ENCODE data around the gene SLC16A4.

Gene SLC16A4

GRCh38 chr1:110348771-110349170, 42.1 kb downstream of the SLC16A4 start:
- Histone ChIP-seq H3K27me3 (replicated peaks in 2 of 5; ENCODE audit: control insufficient read depth in 4 of 5, insufficient read depth in 5 of 5, low read length in 4 of 5) (no peaks in the 10 kb centered on the region), H3K4me1 (ENCODE audit: control extremely low read depth in 1 of 4, control insufficient read depth in 4 of 4, insufficient read depth in 4 of 4, low read length in 3 of 4) (peaks cover 7 to 31% (median 20%) of the 10 kb centered on the region in 4 experiments), H3K36me3 (ENCODE audit: control insufficient read depth in 4 of 4, insufficient read depth in 4 of 4, low read length in 3 of 4) (peaks cover 5 to 43% (median 25%) of the 10 kb centered on the region in 4 experiments), H3K9me3 (ENCODE audit: control extremely low read depth in 1 of 5, control insufficient read depth in 4 of 5, insufficient read depth in 2 of 5, low read depth in 1 of 5, low read length in 4 of 5) (no peaks in the 10 kb centered on the region), H3K4me3 (ENCODE audit: control insufficient read depth in 1 of 7, extremely low read depth in 1 of 7, insufficient read depth in 4 of 7, low read depth in 2 of 7, low read length in 6 of 7) (peak overlapping the region in 1 of 7 experiments; percentile 29), H3K27ac (ENCODE audit: insufficient read depth in 1 of 2, low read depth in 1 of 2, low read length in 2 of 2, poor library complexity in 1 of 2, severe bottlenecking in 2 of 2) (peak overlapping the region in 1 of 2 experiments; percentile 38)
- POLR2A ChIA-PET = interaction anchor here (2.4 kb wide), 1 partner anchor 10 kb away, joined by 8 read pairs; the partner anchor contains the start of gene RBM15
- CTCF ChIA-PET = interaction anchor here (1.1 to 2.5 kb wide), 6 partner anchors 8 to 140 kb away, joined by 3 to 16 read pairs (median 6); no protein-coding TSS in a partner anchor
- DNase-seq = no peak

GRCh38 chr1:110348050-110348449, 42.8 kb downstream of the SLC16A4 start:
- Histone ChIP-seq H3K36me3 (ENCODE audit: control insufficient read depth in 4 of 4, insufficient read depth in 4 of 4, low read length in 3 of 4) (peaks cover 5 to 42% (median 28%) of the 10 kb centered on the region in 4 experiments), H3K9me3 (ENCODE audit: control extremely low read depth in 1 of 5, control insufficient read depth in 4 of 5, insufficient read depth in 2 of 5, low read depth in 1 of 5, low read length in 4 of 5) (no peaks in the 10 kb centered on the region), H3K27me3 (replicated peaks in 2 of 5; ENCODE audit: control insufficient read depth in 4 of 5, insufficient read depth in 5 of 5, low read length in 4 of 5) (no peaks in the 10 kb centered on the region), H3K4me3 (ENCODE audit: control insufficient read depth in 1 of 7, extremely low read depth in 1 of 7, insufficient read depth in 4 of 7, low read depth in 2 of 7, low read length in 6 of 7) (no peak overlapping the region), H3K27ac (ENCODE audit: insufficient read depth in 1 of 2, low read depth in 1 of 2, low read length in 2 of 2, poor library complexity in 1 of 2, severe bottlenecking in 2 of 2) (peak overlapping the region in 1 of 2 experiments; percentile 38), H3K4me1 (ENCODE audit: control extremely low read depth in 1 of 4, control insufficient read depth in 4 of 4, insufficient read depth in 4 of 4, low read length in 3 of 4) (peaks cover 7 to 37% (median 21%) of the 10 kb centered on the region in 4 experiments)
- WGBS (ENCODE audit: insufficient coverage) = no CpG with 5 or more reads among the region's 2 CpGs
- ChIA-PET CTCF (interaction anchor here (1.2 to 2.5 kb wide), 6 partner anchors 8 to 140 kb away, joined by 3 to 16 read pairs (median 6); no protein-coding TSS in a partner anchor), POLR2A (interaction anchor here (0.6 to 2.4 kb wide), 2 partner anchors 9 to 14 kb away, joined by 4 to 8 read pairs; partner anchors contain the start of gene RBM15)
- DNase-seq = no peak

DNA sequence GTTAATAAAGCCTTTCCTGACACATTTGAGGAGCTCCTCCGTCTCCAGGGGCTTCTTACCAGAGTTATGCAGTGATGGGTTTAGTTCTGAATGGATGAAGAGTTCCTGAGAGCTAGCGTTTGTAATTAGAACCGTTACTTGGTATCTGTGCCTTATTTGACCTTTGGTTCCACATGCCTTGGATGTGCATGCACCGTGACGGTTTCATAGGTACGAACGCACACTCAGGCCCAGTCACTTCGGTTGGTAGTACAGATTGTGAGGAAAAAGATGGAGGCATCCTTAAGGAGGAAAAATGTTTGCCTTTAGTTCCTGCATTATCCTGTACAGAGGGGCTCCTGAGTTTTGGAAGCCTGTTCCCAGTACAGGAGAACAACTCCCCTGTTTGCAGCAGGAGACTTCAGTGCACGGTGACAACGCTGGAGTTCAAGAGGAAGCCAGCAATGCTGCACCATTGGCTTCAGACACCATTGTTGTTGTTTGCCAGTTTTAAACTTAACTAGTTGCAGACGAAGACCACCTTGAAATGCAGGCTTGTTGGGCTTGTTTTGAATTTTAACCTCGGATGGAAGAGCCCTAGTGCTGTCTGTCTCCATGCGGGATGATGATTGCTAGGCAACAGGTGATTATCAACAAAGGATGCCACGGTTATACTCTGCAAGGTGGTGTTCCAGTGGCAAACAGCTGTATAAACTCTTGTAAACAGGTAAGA, 43.5 kb downstream of the SLC16A4 start:
- Histone ChIP-seq H3K9me3 (ENCODE audit: control extremely low read depth in 1 of 5, control insufficient read depth in 4 of 5, insufficient read depth in 2 of 5, low read depth in 1 of 5, low read length in 4 of 5) (no peaks in the 10 kb centered on the region), H3K4me3 (ENCODE audit: control insufficient read depth in 1 of 7, extremely low read depth in 1 of 7, insufficient read depth in 4 of 7, low read depth in 2 of 7, low read length in 6 of 7) (no peak overlapping the region), H3K27me3 (replicated peaks in 2 of 5; ENCODE audit: control insufficient read depth in 4 of 5, insufficient read depth in 5 of 5, low read length in 4 of 5) (no peaks in the 10 kb centered on the region), H3K36me3 (ENCODE audit: control insufficient read depth in 4 of 4, insufficient read depth in 4 of 4, low read length in 3 of 4) (peaks cover 5 to 47% (median 30%) of the 10 kb centered on the region in 4 experiments), H3K4me1 (ENCODE audit: control extremely low read depth in 1 of 4, control insufficient read depth in 4 of 4, insufficient read depth in 4 of 4, low read length in 3 of 4) (peaks cover 7 to 44% (median 25%) of the 10 kb centered on the region in 4 experiments), H3K27ac (ENCODE audit: insufficient read depth in 1 of 2, low read depth in 1 of 2, low read length in 2 of 2, poor library complexity in 1 of 2, severe bottlenecking in 2 of 2) (no peak overlapping the region)
- DNase-seq = no peak
- CTCF ChIA-PET = interaction anchor here (0.9 to 2.5 kb wide), 4 partner anchors 7 to 113 kb away, joined by 3 to 16 read pairs (median 3); no protein-coding TSS in a partner anchor
- POLR2A ChIA-PET = no interaction called here
- WGBS (ENCODE audit: insufficient coverage) = 94% methylated on average over 6 of the region's 14 CpGs

DNA sequence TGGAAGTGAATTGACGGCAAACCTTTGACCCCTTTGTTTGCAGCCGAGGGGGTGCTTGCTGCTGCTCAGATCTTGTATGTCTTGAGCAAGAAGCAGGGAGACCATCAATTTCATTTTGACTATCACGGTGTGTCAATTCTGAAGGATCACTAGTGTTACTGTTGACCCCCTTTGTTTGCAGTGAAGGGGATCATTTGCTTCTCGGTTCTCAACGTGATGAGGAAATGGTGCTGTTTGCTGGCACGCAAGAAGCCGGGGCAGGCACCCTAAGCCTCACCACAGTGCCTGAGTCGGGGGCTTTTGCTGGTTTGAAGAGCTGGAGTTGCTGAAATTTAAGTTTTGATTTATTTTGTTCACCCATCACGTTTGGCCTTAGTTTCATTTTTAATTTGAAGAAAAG, 44.1 kb downstream of the SLC16A4 start:
- H3K9me3 ChIP-seq (ENCODE audit: control extremely low read depth in 1 of 5, control insufficient read depth in 4 of 5, insufficient read depth in 2 of 5, low read depth in 1 of 5, low read length in 4 of 5) = no peaks in the 10 kb centered on the region
- H3K27me3 ChIP-seq (replicated peaks in 2 of 5; ENCODE audit: control insufficient read depth in 4 of 5, insufficient read depth in 5 of 5, low read length in 4 of 5) = no peaks in the 10 kb centered on the region
- peaks cover 12 to 51% (median 29%) of the 10 kb centered on the region in 4 experiments for H3K4me1 ChIP-seq (ENCODE audit: control extremely low read depth in 1 of 4, control insufficient read depth in 4 of 4, insufficient read depth in 4 of 4, low read length in 3 of 4)
- H3K36me3 ChIP-seq (ENCODE audit: control insufficient read depth in 4 of 4, insufficient read depth in 4 of 4, low read length in 3 of 4) = peaks cover 5 to 53% (median 34%) of the 10 kb centered on the region in 4 experiments
- WGBS (ENCODE audit: insufficient coverage) = 91% methylated on average over 8 of the region's 9 CpGs
- H3K27ac ChIP-seq (ENCODE audit: insufficient read depth in 1 of 2, low read depth in 1 of 2, low read length in 2 of 2, poor library complexity in 1 of 2, severe bottlenecking in 2 of 2) = no peak overlapping the region
- CTCF ChIA-PET = interaction anchor here (0.8 to 1.2 kb wide), 3 partner anchors 22 to 139 kb away, joined by 3 read pairs; no protein-coding TSS in a partner anchor
- DNase-seq = no peak
- no peak overlapping the region for H3K4me3 ChIP-seq (ENCODE audit: control insufficient read depth in 1 of 7, extremely low read depth in 1 of 7, insufficient read depth in 4 of 7, low read depth in 2 of 7, low read length in 6 of 7)
- POLR2A ChIA-PET = no interaction called here

DNA sequence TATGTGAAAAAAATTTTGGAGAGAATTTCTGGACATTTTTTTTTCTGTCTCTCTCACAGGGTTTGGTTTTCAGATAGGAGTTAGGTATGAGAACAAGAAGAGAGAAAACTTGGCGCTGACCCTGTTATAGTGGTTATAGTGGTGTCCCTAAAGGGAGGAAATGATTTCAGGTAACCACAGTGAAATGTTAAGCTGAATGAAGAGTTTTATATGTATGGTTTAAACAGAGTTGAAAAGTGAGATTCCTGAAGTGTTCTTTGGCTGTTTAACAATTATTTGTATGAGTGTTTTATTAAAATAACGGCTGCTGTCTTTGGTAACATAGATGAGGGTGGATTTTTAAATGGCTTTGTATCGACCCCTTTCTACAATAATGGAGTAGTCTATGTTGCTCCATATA, 45.3 kb downstream of the SLC16A4 start:
- POLR2A ChIA-PET = no interaction called here
- no peaks in the 10 kb centered on the region for H3K27me3 ChIP-seq (replicated peaks in 2 of 5; ENCODE audit: control insufficient read depth in 4 of 5, insufficient read depth in 5 of 5, low read length in 4 of 5)
- peaks cover 15 to 58% (median 37%) of the 10 kb centered on the region in 4 experiments for H3K4me1 ChIP-seq (ENCODE audit: control extremely low read depth in 1 of 4, control insufficient read depth in 4 of 4, insufficient read depth in 4 of 4, low read length in 3 of 4)
- DNase-seq = no peak
- peaks cover 5 to 56% (median 40%) of the 10 kb centered on the region in 4 experiments for H3K36me3 ChIP-seq (ENCODE audit: control insufficient read depth in 4 of 4, insufficient read depth in 4 of 4, low read length in 3 of 4)
- H3K27ac ChIP-seq (ENCODE audit: insufficient read depth in 1 of 2, low read depth in 1 of 2, low read length in 2 of 2, poor library complexity in 1 of 2, severe bottlenecking in 2 of 2) = peak overlapping the region in 1 of 2 experiments; percentile 12
- CTCF ChIA-PET = no interaction called here
- no peaks in the 10 kb centered on the region for H3K9me3 ChIP-seq (ENCODE audit: control extremely low read depth in 1 of 5, control insufficient read depth in 4 of 5, insufficient read depth in 2 of 5, low read depth in 1 of 5, low read length in 4 of 5)
- WGBS (ENCODE audit: insufficient coverage) = 100% methylated on average over 1 of the region's 3 CpGs
- H3K4me3 ChIP-seq (ENCODE audit: control insufficient read depth in 1 of 7, extremely low read depth in 1 of 7, insufficient read depth in 4 of 7, low read depth in 2 of 7, low read length in 6 of 7) = no peak overlapping the region

- H3K4me3 ChIP-seq (ENCODE audit: control insufficient read depth in 1 of 7, extremely low read depth in 1 of 7, insufficient read depth in 4 of 7, low read depth in 2 of 7, low read length in 6 of 7) = no peak overlapping the region
- ChIA-PET POLR2A (no interaction called here), CTCF (interaction anchor here (1.1 kb wide), 1 partner anchor 23 kb away, joined by 3 read pairs; no protein-coding TSS in a partner anchor)
- peaks cover 5 to 50% (median 38%) of the 10 kb centered on the region in 4 experiments for H3K36me3 ChIP-seq (ENCODE audit: control insufficient read depth in 4 of 4, insufficient read depth in 4 of 4, low read length in 3 of 4)
- H3K4me1 ChIP-seq (ENCODE audit: control extremely low read depth in 1 of 4, control insufficient read depth in 4 of 4, insufficient read depth in 4 of 4, low read length in 3 of 4) = peaks cover 17 to 60% (median 42%) of the 10 kb centered on the region in 4 experiments
- DNase-seq = no peak
- no peaks in the 10 kb centered on the region for H3K9me3 ChIP-seq (ENCODE audit: control extremely low read depth in 1 of 5, control insufficient read depth in 4 of 5, insufficient read depth in 2 of 5, low read depth in 1 of 5, low read length in 4 of 5)
- H3K27me3 ChIP-seq (replicated peaks in 2 of 5; ENCODE audit: control insufficient read depth in 4 of 5, insufficient read depth in 5 of 5, low read length in 4 of 5) = no peaks in the 10 kb centered on the region
- peak overlapping the region in 1 of 2 experiments; percentile 44 for H3K27ac ChIP-seq (ENCODE audit: insufficient read depth in 1 of 2, low read depth in 1 of 2, low read length in 2 of 2, poor library complexity in 1 of 2, severe bottlenecking in 2 of 2)
- WGBS (ENCODE audit: insufficient coverage) = no CpG with 5 or more reads among the region's 3 CpGs
These were observed 46.7 kb downstream of the SLC16A4 start for GRCh38 chr1:110344152-110344551.

DNA sequence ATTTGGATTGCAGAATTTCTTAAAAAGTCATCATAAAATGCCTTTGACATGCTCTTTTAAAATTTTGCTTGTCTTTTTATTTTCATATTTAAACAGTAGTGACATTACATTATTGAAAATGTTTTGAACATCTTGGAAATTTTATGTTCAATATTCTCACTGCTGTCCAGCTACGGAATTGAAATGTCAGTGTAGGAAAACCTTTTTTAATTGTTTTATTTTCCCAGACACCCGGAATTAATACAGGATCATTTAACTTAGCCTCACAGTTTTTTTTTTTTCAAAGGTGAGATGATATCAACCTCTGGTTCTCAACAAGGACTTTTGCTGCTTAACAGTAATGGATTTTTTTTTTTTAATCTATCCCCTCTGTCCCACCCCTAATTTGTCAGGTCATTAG, 47.6 kb downstream of the SLC16A4 start:
- Histone ChIP-seq H3K36me3 (ENCODE audit: control insufficient read depth in 4 of 4, insufficient read depth in 4 of 4, low read length in 3 of 4) (peaks cover 5 to 50% (median 38%) of the 10 kb centered on the region in 4 experiments), H3K27me3 (replicated peaks in 2 of 5; ENCODE audit: control insufficient read depth in 4 of 5, insufficient read depth in 5 of 5, low read length in 4 of 5) (no peaks in the 10 kb centered on the region), H3K27ac (ENCODE audit: insufficient read depth in 1 of 2, low read depth in 1 of 2, low read length in 2 of 2, poor library complexity in 1 of 2, severe bottlenecking in 2 of 2) (peak overlapping the region in 1 of 2 experiments; percentile 44), H3K4me3 (ENCODE audit: control insufficient read depth in 1 of 7, extremely low read depth in 1 of 7, insufficient read depth in 4 of 7, low read depth in 2 of 7, low read length in 6 of 7) (peak overlapping the region in 1 of 7 experiments; percentile 20), H3K9me3 (ENCODE audit: control extremely low read depth in 1 of 5, control insufficient read depth in 4 of 5, insufficient read depth in 2 of 5, low read depth in 1 of 5, low read length in 4 of 5) (no peaks in the 10 kb centered on the region), H3K4me1 (ENCODE audit: control extremely low read depth in 1 of 4, control insufficient read depth in 4 of 4, insufficient read depth in 4 of 4, low read length in 3 of 4) (peaks cover 13 to 51% (median 36%) of the 10 kb centered on the region in 4 experiments)
- 100% methylated on average over 1 of the region's 2 CpGs for WGBS (ENCODE audit: insufficient coverage)
- no peak for DNase-seq
- CTCF ChIA-PET = interaction anchor here (0.6 kb wide), 2 partner anchors 153 to 299 kb away, joined by 3 read pairs; no protein-coding TSS in a partner anchor
- POLR2A ChIA-PET = no interaction called here

Data from common myeloid progenitor, CD34-positive (primary cell).